GM12801 (cell line): Measurements from ENCODE around the gene GREB1L.

ENCODE experiments used
- CTCF ChIP-seq: IDR thresholded peaks from one replicate; pipeline ENCODE4 v1.5.1; 2011; ENCODE audit warnings: control low read depth; ENCODE audit not compliant: insufficient read length; ENCODE audit errors: extremely low read depth

Gene GREB1L

GRCh38 chr18:21265971-21266673 lies 24.1 kb downstream of the GREB1L start:
- no peak for TF ChIP-seq CTCF

- TF ChIP-seq CTCF: no peak
Observed at GRCh38 chr18:21267400-21267799, 25.4 kb downstream of the GREB1L start.

- TF ChIP-seq CTCF: no peak
Observed at GRCh38 chr18:21269349-21269748, 27.3 kb downstream of the GREB1L start.

- no peak for TF ChIP-seq CTCF
Observed at GRCh38 chr18:21270453-21270852, 28.4 kb downstream of the GREB1L start.

GRCh38 chr18:21272016-21272579 lies 30.1 kb downstream of the GREB1L start:
- no peak for TF ChIP-seq CTCF

- TF ChIP-seq CTCF: no peak
Observed at GRCh38 chr18:21273568-21273967, 31.5 kb downstream of the GREB1L start.

GRCh38 chr18:21275645-21276044 lies 33.6 kb downstream of the GREB1L start:
- no peak for TF ChIP-seq CTCF
